ENCODE measurements around the gene SELE.

The SELE gene

DNA sequence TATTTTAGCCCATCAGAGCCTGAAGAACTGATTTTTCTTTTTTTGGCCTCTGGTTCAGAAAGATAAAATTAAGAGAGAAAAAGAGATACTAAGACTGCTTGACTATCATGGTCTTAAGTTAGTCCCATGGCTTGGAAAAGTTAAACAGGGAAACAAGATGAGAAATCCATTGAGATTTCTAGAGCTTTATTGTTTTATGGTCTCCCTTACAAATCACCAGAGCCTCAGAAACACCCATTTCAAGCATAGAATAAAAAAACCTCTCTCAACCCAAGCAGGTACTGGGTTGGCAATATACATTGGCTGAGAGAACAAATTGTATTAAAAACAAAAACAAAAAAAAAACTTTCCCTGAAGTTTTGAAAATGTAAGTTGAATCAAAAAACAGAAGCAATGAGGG, 3.9 kb downstream of the SELE start:
- DNase-seq: no peak
- no peaks in the 10 kb centered on the region for H3K79me2 ChIP-seq (ENCODE audit: control insufficient read depth, insufficient read depth, low read length)
- no peak overlapping the region for H3K23ac ChIP-seq (ENCODE audit: low read length)
- no peaks in the 10 kb centered on the region for H3K4me1 ChIP-seq (ENCODE audit: control insufficient read depth, low read depth, low read length)
- H3K56ac ChIP-seq (ENCODE audit: low read length): no peak overlapping the region
- no peak overlapping the region for H4K8ac ChIP-seq (ENCODE audit: low read depth, low read length)
- no peak overlapping the region for H3K4me2 ChIP-seq (ENCODE audit: low read length)
- H3K4ac ChIP-seq (ENCODE audit: low read depth, low read length): no peak overlapping the region
- H3K4me3 ChIP-seq (ENCODE audit: low read length): no peak overlapping the region
- H2BK5ac ChIP-seq (ENCODE audit: low read length): no peak overlapping the region
- no peaks in the 10 kb centered on the region for H3K27me3 ChIP-seq (ENCODE audit: insufficient read depth, low read length, poor library complexity)
- H2AK5ac ChIP-seq (ENCODE audit: low read length): no peak overlapping the region
- H4K5ac ChIP-seq (ENCODE audit: low read length): no peak overlapping the region
- H3K9ac ChIP-seq (ENCODE audit: low read length): no peak overlapping the region
- H3K18ac ChIP-seq (ENCODE audit: low read length): no peak overlapping the region
- H3K36me3 ChIP-seq (ENCODE audit: control insufficient read depth, insufficient read depth, low read length): no peaks in the 10 kb centered on the region
- no peak overlapping the region for H2BK15ac ChIP-seq (replicated peaks; ENCODE audit: low read depth)
- H3K79me1 ChIP-seq (ENCODE audit: low read length): no peaks in the 10 kb centered on the region
- H2BK120ac ChIP-seq (ENCODE audit: low read depth, low read length): no peak overlapping the region
- H3K27ac ChIP-seq (ENCODE audit: low read depth, low read length): no peak overlapping the region

DNA sequence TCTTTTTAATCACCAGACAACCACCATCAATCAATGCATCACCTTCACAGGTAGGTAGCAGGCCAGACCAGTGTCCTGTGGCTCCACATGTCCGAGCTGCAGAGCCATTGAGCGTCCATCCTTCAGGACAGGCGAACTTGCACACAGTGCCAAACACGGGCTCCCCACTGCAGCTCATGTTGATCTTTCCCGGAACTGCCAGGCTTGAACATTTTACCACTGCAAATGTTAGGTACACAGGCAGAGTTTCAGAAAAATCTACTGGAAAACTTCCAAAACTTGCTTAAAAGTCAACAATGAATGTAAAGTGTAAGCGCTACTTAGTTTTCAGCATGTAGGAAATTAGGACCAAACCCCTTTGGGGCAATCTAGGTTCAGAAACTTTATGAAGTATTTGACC, 6.6 kb downstream of the SELE start:
- Histone ChIP-seq H3K79me1 (ENCODE audit: low read length) (no peaks in the 10 kb centered on the region), H2BK15ac (replicated peaks; ENCODE audit: low read depth) (no peak overlapping the region), H3K4me1 (ENCODE audit: control insufficient read depth, low read depth, low read length) (no peaks in the 10 kb centered on the region), H3K4me3 (ENCODE audit: low read length) (no peak overlapping the region), H2AK5ac (ENCODE audit: low read length) (no peak overlapping the region), H3K27ac (ENCODE audit: low read depth, low read length) (no peak overlapping the region), H4K8ac (ENCODE audit: low read depth, low read length) (no peak overlapping the region), H3K18ac (ENCODE audit: low read length) (no peak overlapping the region), H3K56ac (ENCODE audit: low read length) (no peak overlapping the region), H3K79me2 (ENCODE audit: control insufficient read depth, insufficient read depth, low read length) (no peaks in the 10 kb centered on the region), H3K23ac (ENCODE audit: low read length) (no peak overlapping the region), H3K36me3 (ENCODE audit: control insufficient read depth, insufficient read depth, low read length) (no peaks in the 10 kb centered on the region), H3K4ac (ENCODE audit: low read depth, low read length) (no peak overlapping the region), H2BK5ac (ENCODE audit: low read length) (no peak overlapping the region), H3K9ac (ENCODE audit: low read length) (no peak overlapping the region), H3K27me3 (ENCODE audit: insufficient read depth, low read length, poor library complexity) (no peaks in the 10 kb centered on the region), H4K5ac (ENCODE audit: low read length) (no peak overlapping the region), H3K4me2 (ENCODE audit: low read length) (no peak overlapping the region), H2BK120ac (ENCODE audit: low read depth, low read length) (no peak overlapping the region)
- DNase-seq: no peak
- no CpG with 5 or more reads among the region's 6 CpGs for WGBS (ENCODE audit: extremely low coverage, insufficient coverage, low lambda C conversion rate)

DNA sequence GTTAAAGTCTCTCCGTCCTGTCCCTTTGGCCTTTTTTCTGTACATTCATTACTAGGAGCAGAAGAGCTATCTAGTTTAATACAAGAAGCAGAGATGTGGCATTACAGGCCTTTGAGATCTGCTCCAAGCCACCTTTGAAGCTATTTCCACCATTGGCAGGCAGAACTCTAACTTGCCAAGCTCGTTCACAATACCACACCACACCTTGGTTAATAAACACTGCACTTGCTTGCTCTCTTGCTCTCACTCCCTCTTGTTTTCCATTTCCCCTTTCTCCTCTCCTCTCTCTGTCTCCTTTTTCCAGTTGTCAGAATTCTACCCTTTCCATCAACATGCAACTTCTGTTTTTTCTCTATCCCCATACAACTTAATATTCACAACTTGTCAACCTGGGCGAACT, 7.0 kb downstream of the SELE start:
- Histone ChIP-seq H2BK15ac (replicated peaks; ENCODE audit: low read depth) (no peak overlapping the region), H3K36me3 (ENCODE audit: control insufficient read depth, insufficient read depth, low read length) (no peaks in the 10 kb centered on the region), H3K4me3 (ENCODE audit: low read length) (no peak overlapping the region), H3K27me3 (ENCODE audit: insufficient read depth, low read length, poor library complexity) (no peaks in the 10 kb centered on the region), H3K56ac (ENCODE audit: low read length) (no peak overlapping the region), H4K5ac (ENCODE audit: low read length) (no peak overlapping the region), H3K4me1 (ENCODE audit: control insufficient read depth, low read depth, low read length) (no peaks in the 10 kb centered on the region), H3K4ac (ENCODE audit: low read depth, low read length) (no peak overlapping the region), H2BK5ac (ENCODE audit: low read length) (no peak overlapping the region), H3K27ac (ENCODE audit: low read depth, low read length) (no peak overlapping the region), H3K4me2 (ENCODE audit: low read length) (no peak overlapping the region), H3K79me1 (ENCODE audit: low read length) (no peaks in the 10 kb centered on the region), H4K8ac (ENCODE audit: low read depth, low read length) (no peak overlapping the region), H2BK120ac (ENCODE audit: low read depth, low read length) (no peak overlapping the region), H3K9ac (ENCODE audit: low read length) (no peak overlapping the region), H3K79me2 (ENCODE audit: control insufficient read depth, insufficient read depth, low read length) (no peaks in the 10 kb centered on the region), H2AK5ac (ENCODE audit: low read length) (no peak overlapping the region), H3K18ac (ENCODE audit: low read length) (no peak overlapping the region), H3K23ac (ENCODE audit: low read length) (no peak overlapping the region)
- no CpG with 5 or more reads among the region's 3 CpGs for WGBS (ENCODE audit: extremely low coverage, insufficient coverage, low lambda C conversion rate)
- DNase-seq: no peak

DNA sequence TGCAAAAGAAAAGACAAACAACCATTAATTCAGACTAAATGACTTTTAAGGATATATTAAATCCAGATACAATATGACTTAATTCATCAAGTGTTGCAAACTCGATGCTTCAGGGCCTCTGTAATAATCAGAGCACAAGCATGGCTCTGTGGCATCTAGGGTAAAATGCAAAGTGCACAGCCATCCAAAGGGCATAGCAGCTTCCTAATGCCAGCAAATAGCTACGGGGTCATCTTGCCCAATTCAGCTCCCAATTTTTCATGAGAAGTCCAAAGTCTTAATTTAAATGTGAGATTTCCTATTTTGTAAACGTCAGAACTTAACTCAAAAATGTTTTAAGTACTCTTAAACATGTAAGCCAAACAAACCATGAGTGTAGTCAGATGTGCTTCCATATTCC, 7.9 kb downstream of the SELE start:
- Histone ChIP-seq H4K5ac (ENCODE audit: low read length) (no peak overlapping the region), H3K18ac (ENCODE audit: low read length) (no peak overlapping the region), H3K4me2 (ENCODE audit: low read length) (no peak overlapping the region), H2BK120ac (ENCODE audit: low read depth, low read length) (no peak overlapping the region), H4K8ac (ENCODE audit: low read depth, low read length) (no peak overlapping the region), H3K79me1 (ENCODE audit: low read length) (no peaks in the 10 kb centered on the region), H3K4me3 (ENCODE audit: low read length) (no peak overlapping the region), H2BK15ac (replicated peaks; ENCODE audit: low read depth) (no peak overlapping the region), H2AK5ac (ENCODE audit: low read length) (no peak overlapping the region), H2BK5ac (ENCODE audit: low read length) (no peak overlapping the region), H3K56ac (ENCODE audit: low read length) (no peak overlapping the region), H3K4ac (ENCODE audit: low read depth, low read length) (no peak overlapping the region), H3K27me3 (ENCODE audit: insufficient read depth, low read length, poor library complexity) (no peaks in the 10 kb centered on the region), H3K36me3 (ENCODE audit: control insufficient read depth, insufficient read depth, low read length) (no peaks in the 10 kb centered on the region), H3K27ac (ENCODE audit: low read depth, low read length) (no peak overlapping the region), H3K4me1 (ENCODE audit: control insufficient read depth, low read depth, low read length) (no peaks in the 10 kb centered on the region), H3K23ac (ENCODE audit: low read length) (no peak overlapping the region), H3K9ac (ENCODE audit: low read length) (no peak overlapping the region), H3K79me2 (ENCODE audit: control insufficient read depth, insufficient read depth, low read length) (no peaks in the 10 kb centered on the region)
- no peak for DNase-seq
- no CpG with 5 or more reads among the region's 3 CpGs for WGBS (ENCODE audit: extremely low coverage, insufficient coverage, low lambda C conversion rate)

DNA sequence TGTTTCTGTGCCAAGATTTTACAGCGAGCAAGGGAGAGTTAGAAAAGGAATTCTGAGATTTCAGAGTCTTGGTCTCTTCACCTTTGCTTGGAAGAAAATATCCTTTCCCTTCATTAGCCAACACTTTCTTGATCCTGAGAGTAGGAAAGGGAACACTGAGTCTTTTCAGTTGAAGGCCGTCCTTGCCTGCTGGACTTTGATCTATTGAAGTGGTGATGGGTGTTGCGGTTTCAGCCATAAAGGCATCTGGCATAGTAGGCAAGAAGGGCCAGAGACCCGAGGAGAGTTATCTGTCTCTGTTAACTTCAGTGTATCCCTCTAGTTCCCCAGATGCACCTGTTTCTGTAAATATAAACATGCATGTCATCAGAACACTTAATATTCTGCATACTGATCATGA, 9.7 kb downstream of the SELE start:
- Histone ChIP-seq H3K23ac (ENCODE audit: low read length) (no peak overlapping the region), H2AK5ac (ENCODE audit: low read length) (no peak overlapping the region), H2BK5ac (ENCODE audit: low read length) (no peak overlapping the region), H3K27ac (ENCODE audit: low read depth, low read length) (no peak overlapping the region), H2BK120ac (ENCODE audit: low read depth, low read length) (no peak overlapping the region), H4K8ac (ENCODE audit: low read depth, low read length) (no peak overlapping the region), H3K79me2 (ENCODE audit: control insufficient read depth, insufficient read depth, low read length) (no peaks in the 10 kb centered on the region), H3K79me1 (ENCODE audit: low read length) (no peaks in the 10 kb centered on the region), H2BK15ac (replicated peaks; ENCODE audit: low read depth) (no peak overlapping the region), H3K18ac (ENCODE audit: low read length) (no peak overlapping the region), H3K9ac (ENCODE audit: low read length) (no peak overlapping the region), H3K4me2 (ENCODE audit: low read length) (no peak overlapping the region), H3K4me1 (ENCODE audit: control insufficient read depth, low read depth, low read length) (no peaks in the 10 kb centered on the region), H3K4ac (ENCODE audit: low read depth, low read length) (no peak overlapping the region), H3K36me3 (ENCODE audit: control insufficient read depth, insufficient read depth, low read length) (no peaks in the 10 kb centered on the region), H4K5ac (ENCODE audit: low read length) (no peak overlapping the region), H3K4me3 (ENCODE audit: low read length) (no peak overlapping the region), H3K27me3 (ENCODE audit: insufficient read depth, low read length, poor library complexity) (no peaks in the 10 kb centered on the region), H3K56ac (ENCODE audit: low read length) (no peak overlapping the region)
- no CpG with 5 or more reads among the region's 4 CpGs for WGBS (ENCODE audit: extremely low coverage, insufficient coverage, low lambda C conversion rate)
- DNase-seq: no peak

DNA sequence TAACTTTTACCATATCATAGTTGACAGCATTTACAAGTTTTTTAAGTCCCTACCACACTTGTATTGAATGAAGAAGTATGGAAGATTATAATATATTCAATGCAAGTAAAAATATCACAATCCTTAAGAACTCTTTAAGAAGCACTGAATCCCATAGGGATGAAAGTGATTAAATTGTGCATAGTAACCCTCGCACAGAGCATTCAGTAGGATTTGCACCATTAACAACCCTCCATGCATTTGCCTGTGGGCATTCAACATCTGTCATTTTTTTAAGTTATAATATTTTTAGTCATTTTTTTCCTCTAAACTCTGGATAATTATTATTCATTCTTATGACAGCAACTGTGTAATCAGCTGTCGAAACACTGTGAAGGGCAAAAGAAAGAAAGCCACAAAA, 10.1 kb downstream of the SELE start:
- no peak overlapping the region for H2BK15ac ChIP-seq (replicated peaks; ENCODE audit: low read depth)
- H3K4me1 ChIP-seq (ENCODE audit: control insufficient read depth, low read depth, low read length): no peaks in the 10 kb centered on the region
- no peak overlapping the region for H3K4ac ChIP-seq (ENCODE audit: low read depth, low read length)
- H3K4me2 ChIP-seq (ENCODE audit: low read length): no peak overlapping the region
- no peak overlapping the region for H3K56ac ChIP-seq (ENCODE audit: low read length)
- H2BK5ac ChIP-seq (ENCODE audit: low read length): no peak overlapping the region
- no peaks in the 10 kb centered on the region for H3K27me3 ChIP-seq (ENCODE audit: insufficient read depth, low read length, poor library complexity)
- H4K8ac ChIP-seq (ENCODE audit: low read depth, low read length): no peak overlapping the region
- H2AK5ac ChIP-seq (ENCODE audit: low read length): no peak overlapping the region
- no peaks in the 10 kb centered on the region for H3K79me1 ChIP-seq (ENCODE audit: low read length)
- H3K36me3 ChIP-seq (ENCODE audit: control insufficient read depth, insufficient read depth, low read length): no peaks in the 10 kb centered on the region
- no peak overlapping the region for H2BK120ac ChIP-seq (ENCODE audit: low read depth, low read length)
- H3K27ac ChIP-seq (ENCODE audit: low read depth, low read length): no peak overlapping the region
- H4K5ac ChIP-seq (ENCODE audit: low read length): no peak overlapping the region
- H3K23ac ChIP-seq (ENCODE audit: low read length): no peak overlapping the region
- no peak for DNase-seq
- no peak overlapping the region for H3K9ac ChIP-seq (ENCODE audit: low read length)
- WGBS (ENCODE audit: extremely low coverage, insufficient coverage, low lambda C conversion rate): no CpG with 5 or more reads among the region's 2 CpGs
- no peak overlapping the region for H3K4me3 ChIP-seq (ENCODE audit: low read length)
- no peaks in the 10 kb centered on the region for H3K79me2 ChIP-seq (ENCODE audit: control insufficient read depth, insufficient read depth, low read length)
- H3K18ac ChIP-seq (ENCODE audit: low read length): no peak overlapping the region
